OCI-M2 (cell line): Measurements from ENCODE around the gene APC2.
"Not testable (repeated sequence)": the region's sequence is repeated elsewhere in the genome, so short reads cannot be mapped to it uniquely, and the experiment has no call there.

Source experiments
- DNase-seq: peaks from one replicate; lab custom pipeline; 2025; ENCODE audit not compliant: unreplicated experiment; lab: John Stamatoyannopoulos, UW

The APC2 gene

GRCh38 chr19:1491114-1491848 lies 41.4 kb downstream of the APC2 start, which contains the start of gene REEP6:
Gene REEP6, plus strand, starts transcription at chr19:1491181. Its CDS starts 89 bp downstream, at chr19:1491270.
- no peak for DNase-seq

- DNase-seq = no peak
These were observed 41.9 kb downstream of the APC2 start for GRCh38 chr19:1491849-1492170.

GRCh38 chr19:1492474-1493006 lies 42.6 kb downstream of the APC2 start:
- DNase-seq = no peak

- no peak for DNase-seq
These were observed 44.3 kb downstream of the APC2 start for GRCh38 chr19:1494115-1494815.

- DNase-seq = no peak
These were observed 45.3 kb downstream of the APC2 start for GRCh38 chr19:1495051-1495798.

- no peak for DNase-seq
These were observed 46.1 kb downstream of the APC2 start for GRCh38 chr19:1495799-1496713.

- DNase-seq = no peak
These were observed 47.0 kb downstream of the APC2 start for GRCh38 chr19:1496714-1497577.

GRCh38 chr19:1497578-1498235 lies 47.8 kb downstream of the APC2 start:
- DNase-seq = no peak

- not testable (repeated sequence) for DNase-seq
These were observed 49.3 kb downstream of the APC2 start for GRCh38 chr19:1499231-1499630.

- DNase-seq = no peak
These were observed 51.3 kb downstream of the APC2 start for GRCh38 chr19:1501200-1501595.

- DNase-seq = no peak
These were observed 52.6 kb downstream of the APC2 start for GRCh38 chr19:1502433-1503088.

GRCh38 chr19:1503089-1503924 lies 53.4 kb downstream of the APC2 start:
- no peak for DNase-seq

GRCh38 chr19:1503925-1504773 lies 54.2 kb downstream of the APC2 start:
- DNase-seq = no peak

- DNase-seq = no peak
These were observed 55.1 kb downstream of the APC2 start for GRCh38 chr19:1505012-1505411.

- DNase-seq = no peak
These were observed 56.3 kb downstream of the APC2 start for GRCh38 chr19:1505991-1506881.

GRCh38 chr19:1507192-1507660 lies 57.3 kb downstream of the APC2 start:
- DNase-seq = no peak
